ENCODE data around the gene POLA2.
A peak's percentile ranks its signal among the peaks of the same experiment; 100 is the strongest.
"Not testable (repeated sequence)": the region's sequence is repeated elsewhere in the genome, so short reads cannot be mapped to it uniquely, and the experiment has no call there.

POLA2 gene

GRCh38 chr11:65246506-65246905, 15.3 kb upstream of the POLA2 start:
- TF ChIP-seq CTCF (IDR thresholded peaks at IDR 0.05; ENCODE audit: low read depth, low read length), result no peak
- H3K4me3 ChIP-seq (ENCODE audit: low read depth, low read length), result no peak overlapping the region

- H3K4me3 ChIP-seq (ENCODE audit: low read depth, low read length), result not testable (repeated sequence)
Measured at GRCh38 chr11:65248184-65248710, 13.5 kb upstream of the POLA2 start.

- no peak overlapping the region for H3K4me3 ChIP-seq (ENCODE audit: low read depth, low read length)
- no peak for TF ChIP-seq CTCF (IDR thresholded peaks at IDR 0.05; ENCODE audit: low read depth, low read length)
Measured at GRCh38 chr11:65251476-65251875, 10.3 kb upstream of the POLA2 start.

- no peak for TF ChIP-seq CTCF (IDR thresholded peaks at IDR 0.05; ENCODE audit: low read depth, low read length)
Measured at GRCh38 chr11:65254724-65255123, 7.0 kb upstream of the POLA2 start.

DNA sequence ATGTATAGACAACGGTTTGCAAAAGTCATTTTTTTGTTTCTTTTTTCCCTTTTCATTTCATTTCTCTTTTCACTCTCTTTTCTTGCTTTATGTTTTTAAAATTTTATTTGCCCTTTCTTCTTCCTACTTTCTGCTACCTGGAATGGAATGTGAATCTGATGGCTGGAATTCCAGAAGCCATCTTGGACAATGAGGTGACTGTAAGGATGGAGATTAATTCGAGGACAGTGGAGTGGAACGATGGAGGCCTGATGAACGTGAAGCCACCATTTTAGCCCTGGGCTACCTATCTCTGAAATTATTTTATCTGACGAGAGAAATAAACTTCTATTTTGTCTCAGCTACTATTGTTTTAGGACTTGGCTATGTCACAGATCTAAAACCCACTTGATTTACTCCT, 2.8 kb upstream of the POLA2 start:
- no peak overlapping the region for H3K4me3 ChIP-seq (ENCODE audit: low read depth, low read length)
- TF ChIP-seq CTCF (IDR thresholded peaks at IDR 0.05; ENCODE audit: low read depth, low read length), result no peak

More at GRCh38 chr11:65254724-65255123, 7.0 kb upstream of the POLA2 start:
- no peak overlapping the region for H3K4me3 ChIP-seq (ENCODE audit: low read depth, low read length)

- H3K4me3 ChIP-seq (ENCODE audit: low read depth, low read length), result no peak overlapping the region
- TF ChIP-seq CTCF (IDR thresholded peaks at IDR 0.05; ENCODE audit: low read depth, low read length), result no peak
Measured at GRCh38 chr11:65260302-65260701, 1.5 kb upstream of the POLA2 start.

- no peak for TF ChIP-seq CTCF (IDR thresholded peaks at IDR 0.05; ENCODE audit: low read depth, low read length)
- peak overlapping the region; percentile 71 for H3K4me3 ChIP-seq (ENCODE audit: low read depth, low read length)
Measured at GRCh38 chr11:65260756-65261590, 789 bp upstream of the POLA2 start.

DNA sequence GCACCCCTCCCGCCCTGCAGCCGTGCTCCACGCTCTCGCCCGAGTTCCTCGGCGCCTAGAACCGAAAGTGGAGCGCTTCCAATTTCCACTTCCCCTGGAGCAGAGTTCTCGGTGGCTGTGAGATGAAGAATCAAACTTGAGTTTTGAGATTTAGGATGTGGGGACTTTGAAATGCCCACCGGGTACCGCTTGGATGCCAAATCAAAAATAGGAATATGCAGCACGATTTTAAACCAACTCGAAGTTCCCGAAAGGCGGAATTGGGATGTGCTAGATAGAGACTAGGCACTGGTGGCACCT, 569 bp downstream of the POLA2 start:
- TF ChIP-seq CTCF (IDR thresholded peaks at IDR 0.05; ENCODE audit: low read depth, low read length), result no peak
- H3K4me3 ChIP-seq (ENCODE audit: low read depth, low read length), result peak overlapping the region; percentile 71

Measured in WI38 (cell line).